ENCODE data around the gene MTMR1.
A peak's percentile ranks its signal among the peaks of the same experiment; 100 is the strongest.

The MTMR1 gene

DNA sequence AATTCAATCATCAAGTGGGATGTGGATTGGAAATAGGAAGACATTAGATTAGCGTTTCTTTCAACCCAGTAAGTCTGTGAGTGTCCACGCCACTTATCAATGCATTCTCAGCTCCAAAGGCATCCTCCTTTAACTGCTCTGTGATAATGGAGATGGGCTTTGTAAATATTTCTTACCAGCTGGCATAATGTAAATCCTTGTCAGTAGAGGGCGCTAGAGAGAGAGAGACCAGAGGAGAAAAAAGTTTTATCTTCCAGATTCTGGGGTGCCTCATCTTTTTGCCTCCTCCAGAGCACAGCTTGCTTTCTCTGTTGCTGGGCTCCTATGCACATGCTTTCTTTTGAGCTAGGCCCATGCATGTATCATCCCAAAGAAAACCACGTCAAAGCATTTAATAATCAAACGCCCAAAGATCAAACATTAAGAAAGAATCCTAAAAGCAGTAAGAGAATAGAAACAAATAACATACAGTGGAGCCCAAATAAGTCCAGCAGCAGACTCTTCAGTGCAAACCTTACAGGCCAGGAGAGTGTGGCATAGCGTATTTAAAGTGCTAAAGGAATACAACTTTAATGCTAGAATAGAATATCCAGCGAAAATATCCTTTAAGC is 9.6 kb upstream of the MTMR1 start:
- no peak for TF ChIP-seq GATA1 (IDR thresholded peaks at IDR 0.05; ENCODE audit: low read depth, low read length)
- TF ChIP-seq POLR2A (IDR thresholded peaks at IDR 0.05; ENCODE audit: low read length) = no peak
- peak; percentile 54 to 68 for DNase-seq

DNA sequence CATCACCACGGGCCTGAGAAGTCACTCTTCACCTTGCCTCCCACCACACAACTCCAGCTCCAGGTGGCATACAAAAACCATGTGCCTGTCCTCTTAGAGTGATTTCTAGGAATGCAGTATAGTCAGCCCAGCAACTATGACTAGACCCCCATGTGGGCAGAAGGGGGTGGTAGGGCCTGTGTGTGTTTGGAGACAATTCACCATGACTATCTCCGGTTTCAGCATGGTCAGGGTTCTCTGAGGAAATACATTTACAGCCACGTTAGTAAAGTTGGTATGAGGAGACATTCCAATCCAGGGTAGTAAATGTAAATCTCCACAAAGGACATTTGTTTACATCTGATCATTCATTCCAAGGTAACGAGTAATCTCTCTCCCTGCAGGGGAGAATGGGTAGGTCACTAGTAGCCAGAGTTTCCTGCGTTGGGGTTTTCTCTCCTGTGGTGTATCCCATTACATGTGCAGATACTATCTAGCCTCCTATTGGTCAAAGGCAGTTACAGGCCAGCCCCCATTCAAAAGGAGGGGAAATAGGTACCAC is 4.2 kb upstream of the MTMR1 start:
- TF ChIP-seq POLR2A (IDR thresholded peaks at IDR 0.05; ENCODE audit: low read length) (no peak), GATA1 (IDR thresholded peaks at IDR 0.05; ENCODE audit: low read depth, low read length) (no peak)
- DNase-seq = no peak

DNA sequence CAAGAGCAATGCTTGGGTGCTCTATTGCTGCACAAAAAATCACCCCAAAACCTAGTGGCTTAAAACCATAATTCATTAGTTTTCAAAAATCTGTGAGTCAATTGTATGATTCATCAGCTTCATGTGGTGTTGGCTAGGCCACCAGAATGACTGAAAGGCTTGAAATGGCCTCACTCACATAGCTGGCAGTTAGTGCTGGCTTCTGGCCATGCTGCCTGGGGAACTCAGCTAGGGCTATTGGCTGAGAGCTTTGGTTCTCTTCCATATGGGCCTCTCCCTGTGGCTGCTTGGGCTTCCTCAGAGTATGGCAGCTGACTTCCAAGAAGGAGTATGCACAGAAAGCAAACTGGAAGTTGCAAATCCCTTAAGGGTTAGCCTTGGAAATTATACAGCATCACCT is 3.1 kb upstream of the MTMR1 start:
- no peak for DNase-seq
- TF ChIP-seq POLR2A (IDR thresholded peaks at IDR 0.05; ENCODE audit: low read length) (no peak), GATA1 (IDR thresholded peaks at IDR 0.05; ENCODE audit: low read depth, low read length) (no peak)

DNA sequence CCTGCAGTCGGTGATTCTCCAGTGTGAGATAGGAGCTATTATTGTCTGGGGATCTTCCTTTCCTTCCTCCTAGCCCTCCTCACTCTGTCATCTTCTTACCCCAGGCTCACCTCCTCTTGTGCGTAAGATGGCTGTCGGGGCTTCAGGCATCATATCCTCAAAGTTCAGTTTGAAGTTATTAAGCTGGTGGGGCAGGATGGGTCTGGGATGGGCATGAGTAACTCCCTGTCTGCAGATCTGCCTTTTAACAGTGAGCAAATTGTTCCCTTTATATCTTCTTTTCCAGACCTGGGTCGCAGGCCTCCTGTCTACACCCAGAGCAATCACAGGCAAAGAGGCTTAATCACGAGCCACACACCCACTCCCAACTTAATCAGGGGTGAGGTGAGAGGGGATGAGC is 900 bp upstream of the MTMR1 start:
- TF ChIP-seq GATA1 (IDR thresholded peaks at IDR 0.05; ENCODE audit: low read depth, low read length) = no peak
- TF ChIP-seq POLR2A (IDR thresholded peaks at IDR 0.05; ENCODE audit: low read length) = no peak
- no peak for DNase-seq

DNA sequence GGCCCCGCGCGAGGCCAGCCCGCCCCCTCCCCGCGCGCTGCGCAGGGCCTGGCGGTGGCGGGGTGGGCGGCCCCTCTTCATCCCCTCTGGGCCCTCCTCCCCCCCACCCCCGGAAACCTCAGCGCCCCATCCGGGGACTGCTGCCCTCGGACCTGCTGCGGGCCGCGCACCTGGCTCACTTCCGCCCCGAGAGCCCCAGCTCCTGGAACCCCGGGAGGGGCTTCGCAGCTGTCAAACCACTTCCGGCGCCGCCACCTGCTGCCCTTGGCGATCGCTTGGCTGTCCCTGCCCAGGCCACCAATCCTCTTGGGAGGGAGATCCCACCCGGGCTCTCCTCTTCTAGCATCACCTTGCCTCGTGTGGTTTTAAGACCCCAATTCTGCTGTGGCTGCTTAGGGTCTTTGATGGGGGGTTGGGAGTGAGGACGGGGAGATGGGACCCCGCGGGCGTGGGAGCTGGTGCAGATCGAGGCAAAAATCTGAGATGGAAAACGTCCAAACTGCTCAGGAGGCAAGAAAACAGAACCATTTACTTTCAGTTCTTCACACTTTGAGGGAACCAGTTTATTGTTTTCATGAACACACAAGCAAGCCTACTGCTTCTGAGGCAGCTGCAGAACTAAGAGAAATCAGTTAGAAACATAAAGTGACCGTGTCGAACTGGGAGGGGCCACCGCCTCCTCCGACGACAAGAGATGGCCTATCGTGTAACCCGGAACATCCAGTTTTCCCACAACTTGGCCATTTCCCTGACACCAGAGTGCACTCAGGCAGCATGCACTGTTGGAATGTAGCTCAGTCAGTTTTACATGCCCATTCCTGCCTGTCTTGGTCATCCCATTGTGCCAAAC is 754 bp downstream of the MTMR1 start:
- DNase-seq = peak; percentile 37 to 38
- TF ChIP-seq GATA1 (IDR thresholded peaks at IDR 0.05; ENCODE audit: low read depth, low read length) = no peak
- TF ChIP-seq POLR2A (IDR thresholded peaks at IDR 0.05; ENCODE audit: low read length) = no peak

DNA sequence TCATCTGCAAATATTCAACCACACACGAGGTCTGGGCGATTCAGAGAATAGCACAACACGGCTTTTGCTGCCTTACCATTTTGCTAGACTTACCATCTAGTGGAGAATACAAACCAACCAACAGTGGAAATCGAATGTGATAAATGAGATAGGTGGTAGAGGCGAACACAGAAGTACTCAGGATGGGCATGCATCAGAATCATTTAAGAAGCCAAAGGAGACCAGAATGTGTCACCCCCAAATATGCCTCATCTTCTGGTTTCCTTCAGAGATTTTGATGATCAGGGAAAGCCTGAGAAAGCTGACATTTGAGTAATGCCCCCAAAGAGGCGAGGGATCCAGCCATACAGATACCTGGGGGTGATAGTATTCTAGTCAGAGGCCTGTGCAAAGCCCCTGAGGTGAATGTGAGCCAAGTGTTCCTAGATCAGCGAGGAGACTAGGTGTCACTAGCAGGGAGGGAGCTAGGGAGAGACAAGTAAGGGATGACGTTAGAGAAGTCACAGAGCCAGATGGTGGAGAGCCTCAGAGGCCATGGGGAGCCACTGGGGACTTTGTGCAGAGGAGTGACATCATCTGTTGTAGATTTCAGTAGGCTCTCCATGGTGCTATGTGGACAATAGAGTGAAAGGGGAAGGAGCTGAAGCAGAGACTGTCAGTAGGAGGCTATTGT is 1.7 kb downstream of the MTMR1 start:
- TF ChIP-seq GATA1 (IDR thresholded peaks at IDR 0.05; ENCODE audit: low read depth, low read length) (no peak), POLR2A (IDR thresholded peaks at IDR 0.05; ENCODE audit: low read length) (no peak)
- DNase-seq = peak in 1 of 2 experiments; percentile 0

DNA sequence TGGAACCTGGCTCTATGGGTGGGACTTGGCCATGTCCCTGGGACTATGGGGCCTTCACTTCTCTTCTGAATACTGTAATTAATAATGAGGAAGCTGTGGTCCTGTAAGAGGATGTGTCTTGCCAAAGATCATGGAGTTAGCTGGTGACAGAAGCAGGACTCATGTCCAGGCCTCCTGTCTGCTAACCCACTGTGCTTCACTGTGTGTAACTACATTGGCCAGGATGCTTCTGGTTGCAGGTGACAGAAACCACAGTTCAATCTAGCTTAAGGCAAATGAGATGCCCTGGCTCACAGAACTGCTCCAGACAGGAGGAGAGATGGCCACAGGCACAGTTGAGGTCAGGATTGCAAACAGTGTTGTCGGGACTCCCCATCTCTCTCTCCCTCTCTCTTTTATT is 3.1 kb downstream of the MTMR1 start:
- TF ChIP-seq GATA1 (IDR thresholded peaks at IDR 0.05; ENCODE audit: low read depth, low read length) (no peak), POLR2A (IDR thresholded peaks at IDR 0.05; ENCODE audit: low read length) (no peak)
- DNase-seq = no peak

DNA sequence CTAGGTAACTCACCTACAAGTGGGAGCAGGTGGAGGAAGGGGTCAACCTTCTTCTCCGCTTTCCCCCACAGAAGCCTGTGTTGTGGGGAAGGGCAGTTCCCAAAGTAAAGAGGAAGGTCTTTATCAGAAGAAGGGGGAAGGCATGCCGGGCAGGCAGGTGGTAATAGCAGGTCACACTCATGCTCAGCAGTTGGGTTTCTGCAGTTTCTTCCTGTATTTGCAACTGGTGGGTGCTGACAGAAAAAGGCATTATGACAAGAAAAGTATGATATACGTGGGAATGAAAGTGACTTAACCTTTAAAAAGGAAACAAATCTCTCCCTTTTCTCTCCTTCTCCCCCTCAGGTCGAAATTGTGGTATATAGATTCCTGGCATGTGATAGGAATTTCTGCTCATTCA is 3.7 kb downstream of the MTMR1 start:
- TF ChIP-seq GATA1 (IDR thresholded peaks at IDR 0.05; ENCODE audit: low read depth, low read length) (no peak), POLR2A (IDR thresholded peaks at IDR 0.05; ENCODE audit: low read length) (no peak)
- no peak for DNase-seq

DNA sequence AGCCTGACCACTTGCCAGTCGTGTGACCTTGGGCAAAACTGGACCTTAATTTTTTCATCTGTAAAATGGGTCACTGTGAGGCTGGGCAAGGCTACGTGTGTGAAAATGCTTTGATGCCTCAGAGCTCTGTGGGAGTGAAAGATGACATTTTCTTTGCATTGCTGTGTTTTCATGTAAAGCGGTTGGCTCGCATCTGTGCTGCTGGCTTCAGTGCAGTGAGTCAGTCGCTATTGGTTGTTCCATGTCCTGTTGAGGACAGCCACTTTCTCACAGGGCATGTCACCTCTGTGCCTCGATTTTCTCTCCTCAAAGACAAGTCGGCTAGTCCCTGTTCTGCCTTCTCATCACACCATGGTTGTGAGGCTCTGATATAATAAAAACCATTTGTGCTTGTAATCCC is 4.4 kb downstream of the MTMR1 start:
- TF ChIP-seq POLR2A (IDR thresholded peaks at IDR 0.05; ENCODE audit: low read length) (no peak), GATA1 (IDR thresholded peaks at IDR 0.05; ENCODE audit: low read depth, low read length) (no peak)
- no peak for DNase-seq

DNA sequence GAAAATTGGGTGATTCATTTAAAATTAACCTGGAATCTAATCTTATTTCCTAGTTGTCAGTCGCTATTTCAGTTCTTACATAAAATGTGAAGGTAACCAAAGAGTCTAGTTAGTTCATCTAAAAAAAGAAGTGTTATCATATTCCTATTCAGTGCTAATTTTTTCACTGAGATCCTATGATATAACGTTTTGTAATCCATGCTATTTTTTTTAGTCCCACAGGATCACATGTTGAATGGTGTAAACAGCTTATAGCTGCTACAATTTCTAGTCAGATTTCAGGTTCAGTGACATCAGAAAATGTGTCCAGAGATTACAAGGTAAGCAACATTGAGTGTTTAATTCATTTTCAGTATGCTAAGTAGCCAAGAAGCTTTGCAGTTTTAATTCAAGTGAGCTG is 5.8 kb downstream of the MTMR1 start:
- no peak for DNase-seq
- TF ChIP-seq GATA1 (IDR thresholded peaks at IDR 0.05; ENCODE audit: low read depth, low read length) (no peak), POLR2A (IDR thresholded peaks at IDR 0.05; ENCODE audit: low read length) (no peak)

DNA sequence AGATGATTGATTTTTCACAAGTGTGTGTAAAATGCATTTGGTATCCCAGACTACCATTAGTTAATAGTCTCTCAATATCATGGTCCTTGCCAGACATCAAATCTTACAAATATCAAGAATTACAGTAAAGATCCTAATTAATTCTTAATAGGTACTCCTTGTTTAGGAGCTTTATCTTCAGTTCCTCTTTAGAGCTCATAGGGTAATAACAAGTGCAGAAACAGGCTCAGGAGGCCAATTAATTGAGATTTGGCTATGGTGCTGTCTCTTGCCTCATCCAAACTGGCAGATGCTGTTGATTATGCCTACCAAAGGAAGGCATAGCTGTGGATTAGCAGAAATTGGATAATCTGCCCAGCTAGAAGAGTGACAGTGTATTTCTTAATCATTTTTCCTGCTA is 6.9 kb downstream of the MTMR1 start:
- DNase-seq = no peak
- no peak for TF ChIP-seq GATA1 (IDR thresholded peaks at IDR 0.05; ENCODE audit: low read depth, low read length)
- TF ChIP-seq POLR2A (IDR thresholded peaks at IDR 0.05; ENCODE audit: low read length) = no peak

DNA sequence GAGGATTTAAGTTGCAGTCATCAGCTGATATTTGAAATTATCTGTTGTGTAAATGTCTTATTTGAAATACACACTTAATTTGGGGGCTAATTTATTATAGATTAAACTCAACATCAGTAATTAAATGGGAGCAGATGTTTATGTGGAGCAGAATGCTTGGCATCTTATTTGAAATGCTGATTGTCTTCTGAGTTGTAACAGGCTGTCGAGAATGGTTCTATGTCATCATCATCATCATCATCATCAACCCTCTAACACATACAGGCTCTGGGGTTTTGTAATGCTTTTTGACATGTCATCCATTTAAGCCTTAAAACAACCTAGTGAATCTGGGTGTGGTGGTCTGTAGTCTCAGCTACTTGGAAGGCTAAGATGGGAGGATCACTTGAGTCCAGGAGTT is 8.2 kb downstream of the MTMR1 start:
- no peak for DNase-seq
- no peak for TF ChIP-seq POLR2A (IDR thresholded peaks at IDR 0.05; ENCODE audit: low read length)
- no peak for TF ChIP-seq GATA1 (IDR thresholded peaks at IDR 0.05; ENCODE audit: low read depth, low read length)

DNA sequence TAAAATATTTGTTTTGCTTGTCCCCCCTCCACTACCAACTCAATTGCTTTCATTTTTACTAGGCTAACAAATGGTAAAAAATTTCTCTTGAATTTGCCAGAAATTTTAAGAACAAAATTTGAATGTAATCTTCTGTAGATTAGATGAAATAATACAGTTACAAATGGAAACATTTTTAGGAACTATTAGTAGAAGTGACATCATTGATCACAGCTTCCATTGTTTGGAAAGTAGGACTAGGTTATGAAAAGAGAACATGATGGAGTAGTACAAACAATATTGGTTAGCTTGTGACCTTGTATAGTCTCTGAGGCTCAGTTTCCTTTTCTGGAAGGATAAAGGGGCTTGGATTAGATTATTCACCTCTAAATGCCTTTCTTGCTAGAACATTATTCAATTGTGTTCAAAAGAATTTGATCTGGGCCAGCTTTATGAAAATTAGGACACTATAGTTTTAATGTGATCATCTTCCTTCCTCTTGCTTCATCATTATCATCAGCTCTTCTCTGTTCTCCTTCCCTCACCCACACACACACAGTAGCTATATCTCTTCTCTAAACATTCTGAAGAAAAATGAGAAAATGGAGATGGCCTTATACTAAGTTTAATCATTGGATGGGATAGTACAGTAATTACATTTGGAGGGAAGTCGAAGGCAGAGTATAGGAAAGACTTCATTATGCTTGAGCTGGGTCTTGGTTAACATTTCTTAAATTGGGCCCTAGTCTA is 9.9 kb downstream of the MTMR1 start:
- no peak for DNase-seq
- TF ChIP-seq GATA1 (IDR thresholded peaks at IDR 0.05; ENCODE audit: low read depth, low read length) (no peak), POLR2A (IDR thresholded peaks at IDR 0.05; ENCODE audit: low read length) (no peak)

DNA sequence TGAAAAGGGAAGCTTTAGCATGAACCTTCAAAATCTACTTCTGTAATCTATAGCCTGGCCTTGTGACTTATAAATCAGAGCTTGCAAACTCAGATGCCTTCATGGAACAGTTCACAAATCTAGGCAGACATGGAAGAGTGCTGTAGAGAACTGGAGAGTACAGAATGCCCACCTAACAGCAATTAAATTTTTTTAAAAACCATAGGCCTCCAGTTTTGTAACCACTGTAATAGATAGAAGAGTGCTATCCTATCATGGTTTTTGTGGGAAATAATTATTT is 10.4 kb downstream of the MTMR1 start:
- no peak for DNase-seq
- TF ChIP-seq POLR2A (IDR thresholded peaks at IDR 0.05; ENCODE audit: low read length) = no peak
- TF ChIP-seq GATA1 (IDR thresholded peaks at IDR 0.05; ENCODE audit: low read depth, low read length) = no peak

Data from erythroblast (primary cell).